GM19467 (cell line): ENCODE measurements around the gene C1orf159.
"Not testable (repeated sequence)": the region's sequence is repeated elsewhere in the genome, so short reads cannot be mapped to it uniquely, and the experiment has no call there.

Experiments
- ATAC-seq: cut with Tn5 transposase; IDR thresholded peaks from one replicate; pipeline ENCODE4 v1.9.1; 2021; ENCODE audit warnings: mild to moderate bottlenecking, moderate library complexity; ENCODE audit not compliant: unreplicated experiment

The C1orf159 gene

DNA sequence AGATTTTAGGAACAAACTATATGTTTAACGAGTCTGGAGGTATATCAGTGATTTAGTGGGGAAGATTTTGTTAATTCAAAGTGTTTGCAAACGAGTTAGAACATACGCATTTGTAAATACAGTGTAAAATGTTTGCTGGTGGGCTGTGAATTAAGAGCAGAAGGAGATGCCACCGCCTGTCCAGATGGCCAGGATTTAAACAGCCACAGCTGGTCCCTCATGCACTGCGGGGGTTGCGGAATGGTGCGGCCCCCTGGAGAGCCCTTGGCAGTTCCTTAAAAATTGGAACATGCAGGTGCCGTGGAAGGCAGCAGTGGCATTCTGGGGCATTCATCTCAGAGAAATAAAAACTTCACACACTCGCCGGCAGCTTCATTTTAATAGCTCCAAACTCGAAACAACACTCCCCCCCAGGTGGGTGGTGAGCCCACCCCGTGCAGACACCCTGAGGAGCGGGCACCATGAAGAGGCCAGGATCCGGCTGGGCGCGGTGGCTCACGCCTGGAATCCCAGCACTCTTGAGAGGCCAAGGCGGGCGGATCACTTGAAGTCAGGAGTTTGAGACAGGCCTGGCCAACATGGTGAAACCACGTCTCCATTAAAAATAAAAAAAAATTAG lies 3.5 kb upstream of the C1orf159 start:
- no peak for ATAC-seq

DNA sequence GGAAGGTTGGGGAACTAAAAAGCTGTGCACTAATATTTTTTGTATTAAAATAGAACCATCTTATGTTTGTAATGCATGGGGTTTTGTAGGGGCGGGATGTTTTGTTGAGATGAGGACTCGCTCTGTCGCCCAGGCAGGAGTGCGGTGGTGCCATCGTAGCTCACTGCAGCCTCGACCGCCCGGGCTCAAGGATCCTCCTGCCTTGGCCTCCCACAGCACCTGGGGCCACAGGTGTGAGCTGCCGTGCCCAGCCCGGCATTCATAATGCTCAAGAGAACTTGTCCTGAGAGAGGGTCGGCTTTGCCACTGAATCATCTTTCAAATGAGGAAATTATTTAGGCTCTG lies 3.0 kb upstream of the C1orf159 start:
- no peak for ATAC-seq

DNA sequence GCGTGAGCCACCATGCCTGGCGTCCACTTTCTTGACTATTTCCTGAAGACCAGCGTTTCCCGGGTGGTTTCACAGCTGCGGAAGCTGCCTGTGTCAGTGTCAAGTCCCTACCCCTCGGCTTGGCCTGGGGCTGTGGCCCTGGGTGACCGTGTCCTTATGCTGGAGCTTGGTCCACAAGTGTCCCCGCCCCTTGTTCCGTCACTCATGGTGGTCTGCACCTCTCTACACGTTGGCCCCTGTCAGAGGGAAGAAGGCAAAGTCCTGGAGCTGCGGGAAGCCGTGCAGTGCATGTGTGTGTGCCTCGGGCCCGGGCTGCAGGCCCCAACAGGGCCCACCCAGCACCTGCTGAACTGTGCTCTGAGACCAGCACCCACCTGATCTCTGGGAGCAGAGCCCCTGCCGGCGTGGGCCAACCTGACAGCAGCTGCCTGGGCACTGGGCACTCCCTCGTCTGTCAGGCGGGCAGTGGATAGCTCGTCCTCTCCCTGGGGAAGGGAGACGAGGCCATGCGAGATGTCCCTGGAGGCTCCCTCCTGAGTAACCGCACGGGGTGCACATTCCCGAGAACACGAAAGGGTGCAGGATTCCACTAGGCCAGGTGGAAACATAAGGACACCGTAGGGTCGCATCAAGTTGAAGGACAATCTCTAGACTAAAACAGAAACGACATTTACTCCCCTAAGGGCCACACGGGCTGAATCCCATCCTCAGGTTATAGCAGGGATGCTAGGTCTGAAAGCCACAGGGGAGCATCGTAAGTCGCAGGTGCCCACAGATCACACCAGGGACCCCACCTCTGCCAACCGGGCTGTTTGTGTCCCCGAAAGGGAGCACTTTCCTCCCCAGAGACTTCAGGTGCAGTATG lies 2.4 kb upstream of the C1orf159 start:
- no peak for ATAC-seq

- no peak for ATAC-seq
These were observed 1.6 kb upstream of the C1orf159 start for GRCh38 chr1:1117469-1117831.

GRCh38 chr1:1116701-1117468 lies 996 bp upstream of the C1orf159 start:
- no peak for ATAC-seq

DNA sequence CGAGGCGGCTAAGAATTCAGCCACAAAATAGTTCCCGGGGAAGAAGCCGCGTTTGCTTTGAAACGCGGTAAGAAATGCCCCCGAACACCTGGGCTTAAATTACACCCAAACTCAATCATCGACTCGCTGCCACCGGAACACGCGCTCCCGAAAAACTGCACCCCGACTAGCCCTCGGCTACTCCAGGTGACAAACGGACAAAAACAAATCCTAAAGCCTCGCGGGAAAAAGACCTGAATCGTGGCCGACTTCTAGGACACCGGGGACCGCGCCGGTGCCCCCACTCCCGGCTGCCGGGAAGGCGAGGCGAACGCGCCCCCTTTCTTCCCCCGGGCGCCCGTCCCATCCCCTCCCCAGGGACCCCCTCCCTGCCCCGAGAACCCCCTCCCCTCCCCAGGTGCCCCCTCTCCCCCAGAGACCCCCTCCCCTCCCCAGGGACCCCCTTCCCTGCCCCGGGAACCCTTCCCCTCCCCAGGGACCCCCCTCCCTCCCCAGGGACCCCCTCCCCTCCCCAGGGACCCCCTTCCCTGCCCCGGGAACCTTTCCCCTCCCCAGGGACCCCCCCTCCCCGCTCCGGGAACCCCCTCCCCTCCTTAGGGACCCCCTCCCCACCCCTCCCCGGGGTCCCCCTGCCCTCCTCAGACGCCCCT lies 628 bp downstream of the C1orf159 start:
- ATAC-seq: no peak

DNA sequence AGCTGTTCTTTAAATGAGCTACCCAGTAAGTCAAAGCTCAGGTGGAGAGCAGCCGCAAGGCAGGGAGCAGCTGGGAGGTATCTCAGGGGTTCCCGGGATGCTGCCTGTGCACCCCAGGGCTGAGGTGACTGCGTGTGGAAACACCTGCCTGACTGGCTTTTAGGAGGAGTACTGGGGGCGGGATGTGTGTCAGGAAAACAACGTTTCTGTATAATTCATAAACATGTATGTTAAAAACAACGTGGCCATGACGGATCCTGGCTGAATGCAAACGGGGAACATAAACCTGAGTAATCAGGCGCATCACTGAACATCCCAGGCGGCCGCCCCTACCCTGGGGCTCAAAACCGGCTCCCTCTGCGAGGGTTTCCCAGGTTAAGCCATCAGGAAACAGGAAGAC lies 1.5 kb downstream of the C1orf159 start:
- ATAC-seq: no peak

GRCh38 chr1:1112237-1112985 lies 3.5 kb downstream of the C1orf159 start:
- no peak for ATAC-seq

DNA sequence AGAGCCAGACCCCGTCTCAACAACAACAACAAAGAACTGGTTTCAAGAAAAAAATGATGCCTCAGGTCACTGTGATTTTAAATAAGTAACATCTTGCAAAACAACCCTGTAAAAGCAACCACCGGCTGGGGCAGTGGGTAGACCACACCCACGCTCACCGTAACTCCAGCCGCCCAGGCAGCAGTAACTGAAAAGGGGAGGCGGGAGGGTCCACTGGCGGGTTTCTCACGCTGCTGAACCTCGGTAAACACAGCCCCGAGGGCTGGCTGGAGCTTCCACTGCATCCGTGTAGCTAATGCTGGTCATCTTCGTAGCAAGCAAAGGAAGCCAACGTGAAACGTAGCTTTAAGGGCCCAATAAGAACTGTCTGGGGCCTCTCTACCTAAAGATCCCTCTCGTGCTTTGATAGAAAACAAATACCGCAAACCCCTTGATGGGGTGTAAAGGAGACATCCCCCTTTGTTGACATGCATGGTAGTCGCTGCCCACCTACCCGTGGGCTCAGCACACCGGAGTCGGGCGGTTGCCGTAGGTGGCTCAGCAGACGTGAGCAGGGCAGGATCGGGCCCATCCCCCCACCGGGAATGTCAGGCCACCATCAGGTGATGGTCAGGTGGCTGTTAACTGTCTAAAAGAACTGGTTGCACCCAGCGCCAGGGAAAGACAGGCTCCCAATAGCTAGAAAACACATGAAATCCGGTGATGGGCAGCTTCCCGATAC lies 4.2 kb downstream of the C1orf159 start:
- ATAC-seq: no peak

GRCh38 chr1:1110561-1110971 lies 5.3 kb downstream of the C1orf159 start:
- ATAC-seq: no peak

- no peak for ATAC-seq
These were observed 6.1 kb downstream of the C1orf159 start for GRCh38 chr1:1109743-1110142.

GRCh38 chr1:1106510-1107221 lies 9.2 kb downstream of the C1orf159 start:
- no peak for ATAC-seq

- not testable (repeated sequence) for ATAC-seq
These were observed 11.7 kb downstream of the C1orf159 start for GRCh38 chr1:1104152-1104551.

DNA sequence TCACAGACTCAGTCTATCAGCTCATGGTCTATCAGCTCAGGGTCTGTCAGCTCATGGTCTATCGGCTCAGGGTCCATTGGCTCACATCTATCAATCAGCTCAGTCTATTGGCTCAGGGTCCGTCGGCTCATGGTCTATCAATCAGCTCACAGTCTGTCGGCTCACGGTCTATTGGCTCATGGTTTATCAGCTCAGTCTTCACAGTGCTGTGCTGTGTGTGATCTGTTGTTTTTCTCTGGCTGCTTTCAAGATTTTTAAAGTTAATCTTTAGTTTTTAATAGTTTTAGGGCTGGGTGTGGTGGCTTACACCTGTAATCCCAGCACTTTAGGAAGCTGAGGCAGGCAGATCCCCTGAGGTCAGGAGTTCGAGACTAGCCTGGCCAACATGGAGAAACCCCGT lies 14.4 kb downstream of the C1orf159 start:
- no peak for ATAC-seq

GRCh38 chr1:1100296-1100695 lies 15.6 kb downstream of the C1orf159 start:
- no peak for ATAC-seq

DNA sequence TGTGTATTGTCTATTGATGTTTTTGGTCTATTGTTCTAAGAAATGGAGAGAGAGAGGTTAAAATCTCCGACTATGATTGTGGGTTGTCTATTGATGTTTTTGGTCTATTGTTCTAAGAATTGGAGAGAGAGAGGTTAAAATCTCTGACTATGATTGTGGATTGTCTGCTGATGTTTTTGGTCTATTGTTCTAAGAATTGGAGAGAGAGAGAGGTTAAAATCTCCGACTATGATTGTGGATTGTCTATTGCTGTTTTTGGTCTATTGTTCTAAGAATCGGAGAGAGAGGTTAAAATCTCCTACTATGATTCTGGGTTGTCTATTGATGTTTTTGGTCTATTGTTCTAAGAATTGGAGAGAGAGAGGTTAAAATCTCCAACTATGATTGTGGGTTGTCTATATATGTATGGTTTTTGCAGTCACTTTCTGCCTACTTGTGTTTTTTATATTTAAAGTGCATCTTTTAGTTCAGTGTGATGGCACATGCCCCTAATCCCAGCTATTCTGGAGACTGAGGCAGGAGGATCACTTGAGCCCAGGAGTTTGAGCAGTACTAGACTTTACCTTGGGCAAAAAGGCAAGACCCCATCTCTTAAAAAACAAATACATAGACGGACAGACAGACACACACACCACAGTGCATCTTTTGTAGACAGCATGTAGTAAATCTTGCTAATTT lies 16.2 kb downstream of the C1orf159 start:
- ATAC-seq: no peak

DNA sequence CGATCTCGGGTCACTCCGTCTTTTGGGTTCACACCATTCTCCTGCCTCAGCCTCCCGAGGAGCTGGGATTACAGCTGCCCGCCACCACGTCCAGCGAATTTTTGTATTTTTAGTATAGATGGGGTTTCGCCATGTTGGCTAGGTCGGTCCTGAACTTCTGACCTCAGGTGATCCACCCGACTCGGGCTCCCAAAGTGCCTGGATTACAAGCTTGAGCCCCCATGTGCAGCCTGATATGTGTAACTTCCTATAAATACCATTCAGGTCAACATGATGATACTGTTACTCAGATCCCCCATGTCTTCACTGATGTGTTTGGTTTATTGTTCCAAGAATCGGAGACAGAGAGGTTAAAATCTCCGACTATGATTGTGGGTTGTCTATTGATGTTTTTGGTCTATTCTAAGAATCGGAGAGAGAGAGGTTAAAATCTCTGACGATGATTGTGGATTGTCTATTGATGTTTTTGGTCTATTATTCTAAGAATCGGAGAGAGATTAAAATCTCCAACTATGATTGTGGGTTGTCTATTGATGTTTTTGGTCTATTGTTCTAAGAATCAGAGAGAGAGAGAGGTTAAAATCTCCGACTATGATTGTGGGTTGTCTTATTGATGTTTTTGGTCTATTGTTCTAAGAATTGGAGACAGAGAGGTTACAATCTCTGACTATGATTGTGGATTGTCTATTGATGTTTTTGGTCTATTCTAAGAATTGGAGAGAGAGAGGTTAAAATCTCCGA lies 17.0 kb downstream of the C1orf159 start:
- no peak for ATAC-seq

DNA sequence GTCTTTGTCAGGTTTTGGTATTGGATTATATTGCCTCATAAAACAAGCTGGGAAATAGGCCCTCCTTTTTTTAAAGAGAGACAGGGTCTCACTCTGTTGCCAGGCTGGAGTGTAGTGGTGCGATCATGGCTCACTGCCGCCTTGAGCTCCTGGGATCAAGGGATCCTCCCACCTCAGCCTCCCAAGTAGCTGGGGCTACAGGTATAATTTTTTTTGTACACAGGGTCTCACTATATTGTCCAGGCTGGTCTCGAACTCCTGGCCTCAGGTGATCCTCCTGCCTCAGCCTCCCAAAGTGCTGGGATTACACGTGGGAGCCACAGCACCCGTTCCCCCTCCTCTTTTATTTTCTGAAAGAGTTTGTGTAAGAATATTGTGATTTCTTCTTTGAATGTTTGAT lies 19.8 kb downstream of the C1orf159 start:
- ATAC-seq: not testable (repeated sequence)
